Stromal cell of bone marrow (primary cell): Measurements from ENCODE around the gene SEC14L2.
"Not testable (repeated sequence)": the region's sequence is repeated elsewhere in the genome, so short reads cannot be mapped to it uniquely, and the experiment has no call there.

ENCODE experiments used
- DNase-seq: peaks from one replicate; pipeline ENCODE4 v3.0.0-alpha.2; 2012; ENCODE audit warnings: low read depth

SEC14L2 gene

DNA sequence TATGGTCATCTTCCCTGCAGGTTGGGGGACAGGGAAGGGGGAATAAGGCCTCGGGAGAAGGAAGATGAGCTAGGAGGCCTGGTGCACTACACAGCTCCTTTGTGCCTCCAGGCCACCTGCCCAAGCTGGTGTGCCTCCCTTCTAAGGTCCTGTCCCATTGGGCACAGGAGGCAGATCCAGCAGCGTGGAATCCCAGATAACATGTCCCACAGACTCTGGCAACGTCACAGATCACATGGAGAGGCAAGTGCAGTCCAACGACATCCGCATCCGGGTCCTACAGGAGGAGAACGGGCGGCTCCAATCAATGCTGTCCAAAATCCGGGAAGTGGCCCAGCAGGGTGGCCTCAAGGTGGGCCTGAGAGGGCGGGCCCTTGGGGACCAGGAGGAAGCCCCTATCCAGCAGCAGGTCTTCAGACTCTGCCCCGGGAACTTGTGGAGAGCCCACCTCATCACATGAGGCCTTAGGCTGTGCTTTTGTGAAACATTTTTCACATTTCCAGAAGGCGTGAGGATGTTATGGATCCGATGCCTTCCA lies 21.4 kb upstream of the SEC14L2 start:
- no peak for DNase-seq

DNA sequence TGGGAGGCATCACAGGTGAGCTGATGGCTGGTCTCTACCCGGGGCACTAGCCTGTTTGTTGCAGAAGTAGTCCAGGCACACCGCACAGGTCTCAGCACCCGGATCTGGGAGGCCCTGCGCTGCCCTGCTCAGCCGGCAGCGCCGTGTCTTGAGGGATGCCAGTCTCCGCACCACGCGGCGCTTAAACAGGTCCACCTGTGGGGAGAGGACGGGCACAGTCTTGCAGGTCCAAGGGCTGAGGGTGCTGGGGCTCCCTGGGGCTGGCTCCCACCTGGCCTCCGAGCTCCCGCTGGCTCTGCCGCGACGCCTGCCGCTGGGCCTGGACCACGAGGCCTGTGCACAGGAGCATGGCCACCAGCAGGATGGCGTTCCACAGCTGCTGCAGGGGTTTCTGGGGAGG lies 16.8 kb upstream of the SEC14L2 start:
- DNase-seq, result no peak

DNA sequence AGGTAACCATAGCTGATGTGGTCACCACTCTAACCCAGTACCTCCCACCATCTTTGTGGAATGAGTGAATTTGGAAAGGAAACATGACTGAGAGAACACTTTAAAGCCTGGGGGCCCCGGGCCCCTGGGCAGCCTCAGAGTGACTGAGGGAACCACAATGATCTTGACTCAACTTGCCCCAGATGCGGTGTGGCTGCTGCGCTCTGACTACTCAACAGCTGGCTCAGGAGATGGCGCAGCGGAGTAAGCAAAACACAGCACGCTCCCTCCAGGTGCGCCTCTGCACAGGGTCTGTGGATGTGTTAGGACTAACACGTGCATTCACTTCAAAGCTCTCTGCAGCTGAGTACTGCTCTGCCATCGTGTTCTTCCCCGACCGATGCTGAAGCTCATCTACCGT lies 15.6 kb upstream of the SEC14L2 start:
- DNase-seq, result no peak

DNA sequence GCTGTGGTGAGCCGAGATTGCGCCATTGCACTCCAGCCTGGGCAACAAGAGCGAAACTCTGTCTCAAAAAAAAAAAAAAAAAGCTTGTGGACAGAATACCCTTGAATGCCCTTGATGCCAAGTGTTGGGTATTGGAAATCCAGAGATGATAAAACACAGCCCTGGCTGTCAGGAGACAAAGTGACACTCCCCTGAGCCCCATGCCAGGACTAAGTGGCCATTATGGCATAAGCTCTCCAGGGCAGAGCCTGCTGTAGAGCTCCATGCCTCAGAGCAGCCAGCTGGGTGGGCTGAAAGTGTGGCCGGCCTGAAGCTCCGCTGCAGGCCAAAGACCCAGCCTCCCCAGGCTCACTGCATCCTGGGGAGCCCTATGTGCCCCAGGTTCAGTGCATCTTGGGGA lies 14.5 kb upstream of the SEC14L2 start:
- DNase-seq, result no peak

DNA sequence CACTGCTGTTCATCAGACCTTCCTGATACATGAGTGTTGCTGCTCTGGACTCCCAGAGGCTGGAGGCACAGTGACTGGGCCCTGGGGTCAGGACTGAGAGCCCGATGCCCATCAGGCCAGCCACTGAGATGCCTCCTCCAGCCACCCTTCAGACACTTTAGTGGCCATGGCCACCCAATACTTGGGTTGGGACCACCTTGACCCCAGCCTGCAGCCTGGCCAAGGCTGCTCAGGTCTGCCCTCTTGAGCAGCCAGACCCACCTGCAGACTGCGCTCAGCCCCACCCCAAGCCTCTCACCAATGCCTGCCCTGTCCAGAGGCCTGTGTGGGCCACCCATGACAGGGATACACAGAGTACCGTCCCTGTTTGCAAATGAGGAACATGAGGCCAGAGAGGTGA lies 13.8 kb upstream of the SEC14L2 start:
- no peak for DNase-seq

DNA sequence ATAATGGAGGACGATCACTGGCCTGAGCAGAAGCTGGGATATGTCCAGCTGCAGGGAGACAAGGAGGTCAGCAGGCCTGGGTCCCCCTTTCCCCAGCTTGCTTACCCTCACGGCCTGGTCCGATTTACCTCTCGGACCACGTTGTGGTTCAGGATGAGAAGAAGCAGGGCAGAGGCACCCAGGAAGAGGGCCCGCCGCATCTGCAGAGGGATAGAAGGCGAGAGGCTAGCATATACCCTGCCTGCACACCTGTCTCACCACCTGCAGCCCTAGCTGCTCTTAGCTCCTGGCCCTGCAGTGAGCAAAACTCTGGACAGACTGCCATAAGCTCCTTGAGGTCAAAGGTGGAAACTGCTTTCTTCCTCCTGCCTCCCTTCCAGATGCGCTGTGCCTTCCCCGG lies 10.9 kb upstream of the SEC14L2 start:
- no peak for DNase-seq

DNA sequence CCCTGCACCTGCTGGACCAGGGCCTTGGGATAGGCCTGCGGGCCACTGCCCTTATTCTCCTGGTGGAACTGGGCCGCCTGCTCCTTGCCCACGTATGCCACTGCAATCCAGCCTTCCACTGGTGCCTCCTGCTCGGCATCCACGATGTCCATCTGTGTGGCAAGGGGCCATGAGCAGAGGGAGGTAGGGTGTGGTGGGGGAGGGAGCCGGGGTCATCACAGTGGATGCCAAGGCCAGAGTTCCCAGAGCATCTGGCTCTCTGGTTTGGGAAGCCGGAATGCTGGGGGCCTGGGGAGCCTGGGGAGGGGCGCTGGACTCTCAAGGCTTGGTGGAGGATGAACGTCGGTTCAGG lies 10.2 kb upstream of the SEC14L2 start:
- no peak for DNase-seq

DNA sequence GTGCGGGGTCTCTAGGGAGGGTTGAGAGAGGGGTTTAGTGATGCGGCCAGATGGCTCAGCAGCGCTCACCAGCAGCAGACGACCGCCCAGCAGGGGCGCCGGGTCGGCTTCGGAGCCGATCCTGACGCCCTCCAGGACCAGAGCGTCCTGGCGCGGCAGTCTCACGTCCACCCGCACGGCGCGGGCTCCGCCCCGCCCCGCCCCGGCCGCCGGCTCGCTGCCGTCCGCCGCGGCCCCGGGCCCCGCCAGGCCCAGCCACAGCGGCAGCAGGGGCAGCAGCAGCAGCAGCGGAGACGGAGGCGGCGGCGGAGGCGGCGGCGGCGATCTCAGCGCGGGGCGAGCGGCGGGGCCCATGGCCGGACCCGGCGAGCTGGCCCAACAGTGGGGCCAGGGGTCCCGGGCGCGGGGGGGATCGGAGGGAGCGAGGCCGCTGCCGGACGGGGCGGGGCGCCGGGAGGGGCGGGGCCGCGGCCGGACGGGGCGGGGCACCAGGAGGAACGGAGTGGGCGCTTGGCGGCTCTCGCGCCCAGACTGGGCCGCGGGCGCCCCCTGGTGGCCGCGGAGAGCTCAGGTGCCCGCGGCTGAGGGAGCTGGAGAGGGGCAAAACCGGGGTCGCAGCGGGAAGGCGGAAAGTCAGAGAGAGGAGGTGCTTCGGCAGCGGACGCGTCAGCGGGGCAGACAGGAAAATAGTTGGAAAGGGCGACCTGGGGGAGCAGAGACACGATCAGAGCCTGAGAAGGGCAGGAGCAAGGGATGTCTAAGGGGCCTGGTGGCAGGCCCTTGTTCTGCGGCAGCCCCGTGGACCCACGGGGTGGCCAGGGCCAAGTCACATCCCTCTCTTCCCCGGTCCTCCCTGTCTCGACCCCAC lies 9.6 kb upstream of the SEC14L2 start, which contains the start of gene RNF215:
RNF215 (minus strand) TSS at position 452 of the 868 bp plus-strand sequence; CDS start at position 354, 98 bp downstream.
- DNase-seq, result peak; percentile 54

DNA sequence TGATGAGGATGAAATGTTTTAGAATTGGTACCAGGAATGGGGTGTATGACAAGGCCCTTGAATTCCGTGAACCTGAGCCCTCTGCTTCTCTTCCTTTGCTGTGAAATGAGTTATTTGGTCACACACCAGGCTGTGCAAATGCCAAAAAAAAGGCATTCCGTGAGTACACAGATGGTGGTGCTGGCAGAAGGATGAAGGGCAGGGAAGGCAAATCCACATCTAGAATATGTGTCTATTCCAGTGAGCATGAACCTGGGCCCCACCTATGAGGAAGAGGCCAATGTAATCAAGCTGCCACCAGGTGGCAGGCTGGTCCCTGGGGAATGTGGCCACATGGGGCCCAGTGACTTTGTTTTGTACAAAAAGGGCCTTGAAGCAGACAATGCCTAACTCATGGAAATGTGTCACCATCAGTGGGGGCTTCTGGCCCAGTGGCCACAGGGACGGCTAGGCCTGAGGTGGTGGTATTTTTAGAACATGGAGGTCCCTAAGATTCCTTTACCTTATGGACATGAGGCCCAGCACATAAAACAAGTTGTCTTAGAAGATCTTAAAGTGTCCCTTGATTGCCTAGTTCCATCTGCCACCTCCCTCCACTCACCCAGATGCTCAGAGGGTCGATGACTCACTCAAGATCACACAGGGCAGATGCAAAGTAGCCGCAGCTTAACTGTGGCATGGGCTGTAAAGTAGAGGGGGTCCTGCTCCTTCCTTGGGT lies 5.7 kb upstream of the SEC14L2 start:
- no peak for DNase-seq

DNA sequence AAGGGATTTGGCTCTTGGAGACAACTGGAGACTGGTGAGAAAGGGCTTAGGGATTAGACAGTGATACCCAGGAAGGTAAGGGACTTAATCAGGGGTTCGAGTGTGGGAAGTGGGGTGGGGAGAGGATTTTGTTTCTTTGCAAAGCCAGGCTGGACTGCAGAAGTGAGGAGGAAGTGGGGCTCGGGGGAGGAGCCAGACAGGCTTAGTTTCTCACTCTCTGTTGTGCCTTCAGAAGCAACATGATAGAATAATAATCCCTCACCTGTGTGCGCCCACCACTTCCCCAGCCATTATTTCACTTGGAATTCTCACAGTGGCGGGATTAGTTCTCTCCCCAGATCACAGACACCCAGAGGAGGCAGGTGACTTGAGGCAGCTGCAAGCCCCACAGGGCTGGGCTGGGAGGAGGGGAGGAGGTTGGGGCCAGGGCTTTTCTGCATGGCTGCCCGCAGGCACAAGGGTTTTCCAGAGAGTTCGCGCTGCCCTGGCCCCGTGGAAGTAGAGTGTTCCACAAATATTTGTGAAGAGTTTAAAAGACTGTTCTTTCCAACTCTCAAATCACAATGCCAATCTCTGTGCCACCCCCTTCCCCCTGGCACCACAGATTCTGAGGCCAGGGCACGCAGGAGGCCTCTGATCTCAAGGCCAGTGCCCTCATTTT lies 4.0 kb upstream of the SEC14L2 start:
- no peak for DNase-seq

DNA sequence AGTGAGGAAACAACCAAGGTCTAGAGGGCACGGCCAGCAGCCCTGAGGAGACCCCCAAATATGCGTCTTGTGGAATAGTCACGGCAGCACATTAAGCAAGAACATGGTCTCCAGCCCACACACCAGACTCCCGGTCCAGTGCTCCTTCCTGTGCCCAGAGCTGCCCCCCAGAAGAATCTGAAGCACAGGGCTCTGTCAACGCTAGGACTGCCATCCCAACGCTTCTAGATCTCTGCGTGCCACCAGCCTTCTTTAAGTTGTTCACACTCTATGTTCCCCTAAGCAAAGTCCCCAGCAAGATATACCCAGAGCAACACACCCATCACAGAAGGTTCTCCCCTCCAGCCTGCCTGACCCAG lies 3.5 kb upstream of the SEC14L2 start:
- no peak for DNase-seq

DNA sequence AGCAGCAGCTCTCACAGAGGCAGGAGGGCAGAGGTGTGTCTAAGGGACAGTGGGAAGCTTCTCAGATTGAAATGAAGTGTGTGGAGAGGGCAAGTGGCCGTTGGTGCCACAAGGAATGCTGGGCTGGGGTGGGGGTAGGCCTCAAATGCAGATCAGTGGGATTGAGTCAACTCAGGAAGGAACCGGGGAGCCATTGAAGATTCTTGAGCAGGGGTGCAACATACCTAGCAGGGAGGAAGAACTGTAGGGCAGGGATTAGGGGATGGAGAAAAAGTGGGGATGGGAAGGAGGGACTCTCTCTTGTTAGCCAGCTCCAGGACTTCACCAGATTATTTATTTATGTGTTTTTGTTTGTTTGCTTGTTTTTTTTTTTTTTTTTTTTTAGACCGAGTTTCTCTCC lies 2.9 kb upstream of the SEC14L2 start:
- DNase-seq, result no peak

DNA sequence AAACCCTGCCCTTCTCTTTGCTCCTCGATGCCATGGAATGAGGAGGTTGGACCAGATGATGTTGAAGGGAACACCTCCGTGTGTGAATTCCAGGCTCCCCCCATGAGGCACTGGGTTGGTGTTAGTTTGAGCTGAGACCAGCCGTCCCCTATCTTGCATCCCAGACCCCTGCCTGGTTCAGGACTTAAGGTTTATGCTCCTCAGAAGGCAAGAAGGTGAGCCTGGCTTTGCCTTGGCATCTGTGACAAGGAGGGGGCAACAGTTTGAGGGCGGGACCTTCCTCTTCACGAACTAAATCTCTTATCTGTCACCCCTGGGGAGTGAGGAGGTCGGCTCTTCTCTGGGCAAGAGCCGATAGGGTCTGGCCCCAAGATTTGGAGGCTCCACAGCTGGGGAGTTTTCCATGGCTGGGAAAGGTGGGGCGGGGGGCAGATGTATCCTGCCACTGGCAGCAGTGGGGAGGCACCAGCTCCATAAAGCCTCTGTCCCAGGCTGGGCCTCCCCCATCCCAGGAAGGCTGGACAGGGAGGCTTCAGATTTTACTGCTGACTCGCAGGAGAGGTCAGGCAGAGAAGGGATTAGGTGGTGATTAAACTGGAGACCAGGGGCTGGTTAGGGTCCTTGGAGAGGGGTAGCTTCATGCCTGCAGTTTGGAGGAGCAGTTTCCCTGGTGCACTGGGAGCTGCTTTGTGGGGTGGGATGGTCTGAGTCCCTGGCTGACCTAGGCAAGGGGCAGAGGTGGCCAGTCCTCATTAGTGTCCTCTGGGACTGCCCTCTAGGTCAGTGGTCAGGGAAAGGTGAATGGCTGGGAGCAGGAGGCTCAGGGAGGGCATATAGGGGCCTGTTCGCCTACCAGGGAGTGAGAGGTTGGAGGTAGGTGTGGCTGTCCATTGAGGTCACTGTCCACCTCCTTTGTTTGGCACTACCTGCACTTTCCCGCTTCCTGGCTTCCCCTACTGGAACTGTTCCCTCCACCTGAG lies 1.1 kb downstream of the SEC14L2 start:
- DNase-seq, result no peak

DNA sequence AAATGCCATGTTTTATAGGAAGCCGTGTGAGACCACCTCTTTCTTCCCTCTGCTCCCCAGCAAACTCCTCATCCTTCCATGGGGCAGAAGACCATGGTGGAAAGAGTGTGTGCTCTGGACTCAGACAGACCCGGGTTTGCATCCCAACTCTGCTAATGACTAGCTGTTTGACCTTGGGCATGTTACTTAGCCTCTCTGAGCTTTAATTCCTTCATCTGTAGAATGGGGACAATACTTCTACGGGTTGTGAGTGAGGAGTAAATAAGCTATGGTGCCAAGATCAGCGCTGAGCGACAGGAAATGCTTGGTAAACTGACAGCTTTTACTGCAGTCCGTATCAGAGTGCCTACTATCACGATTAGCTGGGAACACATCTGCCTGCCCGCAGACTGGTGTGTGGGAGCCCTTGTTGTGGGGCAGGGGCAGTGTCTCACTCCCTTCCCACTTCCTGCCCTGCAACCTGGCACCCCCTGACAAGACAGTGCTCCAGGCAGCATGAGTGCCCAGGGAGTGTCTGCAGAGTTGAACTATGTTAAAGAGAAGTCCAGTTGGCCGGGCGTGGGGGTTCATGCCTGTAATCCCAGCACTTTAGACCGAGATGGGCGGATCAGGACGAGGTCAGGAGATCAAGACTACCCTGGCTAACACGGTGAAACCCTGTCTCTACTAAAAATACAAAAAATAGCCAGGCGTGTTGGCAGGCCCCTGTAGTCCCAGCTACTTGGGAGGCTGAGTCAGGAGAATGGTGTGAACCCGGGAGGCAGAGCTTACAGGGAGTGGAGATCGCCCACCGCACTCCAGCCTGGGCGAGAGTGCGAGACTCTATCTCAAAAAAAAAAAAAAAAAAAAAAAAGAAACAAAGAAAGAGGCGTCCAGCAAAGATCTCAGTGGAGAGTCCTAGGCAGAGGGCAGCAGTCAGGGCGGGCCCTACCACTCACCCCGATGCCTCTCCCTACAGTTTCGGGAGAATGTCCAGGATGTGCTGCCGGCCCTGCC lies 2.2 kb downstream of the SEC14L2 start:
- DNase-seq, result no peak

DNA sequence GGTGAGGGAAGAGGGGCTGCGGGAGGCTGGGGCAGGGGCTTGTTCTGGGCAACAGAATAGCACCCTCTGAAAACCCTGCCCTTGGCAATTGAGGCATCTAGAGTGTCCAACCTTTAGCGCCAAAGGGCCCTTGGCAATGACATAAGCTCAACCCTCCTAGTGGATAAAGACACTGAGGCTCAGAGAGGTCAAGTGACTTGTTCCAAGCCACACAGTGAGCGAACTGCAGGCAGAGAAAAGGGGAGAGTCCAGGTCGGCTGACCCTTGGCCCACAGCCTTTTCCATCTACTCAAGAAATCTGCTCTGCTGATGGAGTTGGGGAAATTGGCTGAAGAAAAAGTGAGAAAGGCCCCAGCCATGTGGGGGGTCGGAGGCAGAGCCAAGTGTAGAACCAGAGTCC lies 2.9 kb downstream of the SEC14L2 start:
- DNase-seq, result no peak

DNA sequence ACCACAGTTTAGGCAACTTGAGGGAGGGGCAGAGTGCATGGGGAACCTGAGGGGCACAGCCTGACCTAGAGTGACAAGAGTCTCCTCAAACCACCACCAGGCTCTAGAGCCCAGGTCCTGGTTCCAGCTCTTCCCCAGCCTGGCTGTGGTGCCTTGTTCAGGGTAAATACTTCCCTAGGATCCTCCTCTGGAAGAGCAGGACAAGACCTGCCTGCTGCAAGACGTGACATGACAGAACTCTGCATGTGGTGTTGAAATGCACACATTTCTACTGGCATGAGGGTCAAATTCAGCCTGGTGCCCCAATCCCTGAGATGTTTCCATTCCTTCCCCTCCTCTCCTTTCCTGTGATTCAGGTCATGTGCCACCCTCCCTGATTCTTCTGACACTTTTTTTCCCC lies 3.3 kb downstream of the SEC14L2 start:
- DNase-seq, result no peak

DNA sequence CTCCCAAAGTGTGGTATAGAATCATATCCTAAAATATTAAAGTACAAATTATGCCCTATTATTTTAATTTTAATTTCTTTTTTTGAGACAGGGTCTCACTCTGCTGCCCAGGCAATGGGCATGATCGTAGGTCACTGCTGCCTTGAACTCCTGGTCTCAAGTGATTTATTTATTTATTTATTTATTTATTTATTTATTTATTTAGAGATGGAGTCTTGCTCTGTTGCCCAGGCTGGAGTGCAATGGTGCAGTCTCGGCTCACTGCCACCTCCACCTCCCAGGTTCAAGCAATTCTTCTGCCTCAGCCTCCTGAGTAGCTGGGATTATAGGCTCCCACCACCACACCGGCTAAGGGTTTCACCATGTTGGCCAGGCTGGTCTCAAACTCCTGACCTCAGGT lies 4.2 kb downstream of the SEC14L2 start:
- not testable (repeated sequence) for DNase-seq

DNA sequence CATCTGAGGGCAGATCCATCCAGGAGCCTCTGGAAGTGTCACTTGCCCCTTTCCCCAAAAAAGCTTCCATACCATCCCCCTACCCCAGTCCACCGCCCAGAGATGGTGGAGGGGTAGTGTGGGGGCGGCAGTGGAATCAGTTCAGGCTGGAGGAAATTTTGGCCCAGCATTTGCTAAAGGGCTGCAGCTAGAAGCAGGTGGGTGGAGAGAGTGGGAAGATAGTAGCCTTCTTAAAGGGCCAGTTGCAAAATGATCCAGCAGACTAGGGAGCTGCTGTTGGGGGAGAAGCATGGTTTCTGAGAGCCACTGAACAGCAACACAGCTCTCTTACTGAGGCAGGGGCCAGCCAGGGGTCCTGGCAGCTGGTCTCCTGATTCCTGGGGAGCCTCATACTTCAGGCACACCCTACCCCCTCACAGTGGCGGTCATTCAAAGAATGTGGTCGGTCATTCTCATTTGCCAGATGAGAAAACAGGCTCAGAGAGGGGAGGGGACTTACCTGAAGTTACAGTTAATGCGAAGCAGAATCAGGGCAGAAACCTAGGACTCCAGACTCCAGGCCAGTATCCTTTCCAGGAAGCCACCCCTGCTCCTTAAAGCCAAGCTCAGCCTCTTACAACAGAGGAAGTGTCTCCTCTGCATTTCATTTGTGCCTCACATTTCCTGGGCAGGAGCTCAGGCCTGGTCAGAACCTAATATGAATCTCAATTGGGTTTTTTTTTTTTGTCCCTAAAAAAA lies 5.4 kb downstream of the SEC14L2 start:
- no peak for DNase-seq

DNA sequence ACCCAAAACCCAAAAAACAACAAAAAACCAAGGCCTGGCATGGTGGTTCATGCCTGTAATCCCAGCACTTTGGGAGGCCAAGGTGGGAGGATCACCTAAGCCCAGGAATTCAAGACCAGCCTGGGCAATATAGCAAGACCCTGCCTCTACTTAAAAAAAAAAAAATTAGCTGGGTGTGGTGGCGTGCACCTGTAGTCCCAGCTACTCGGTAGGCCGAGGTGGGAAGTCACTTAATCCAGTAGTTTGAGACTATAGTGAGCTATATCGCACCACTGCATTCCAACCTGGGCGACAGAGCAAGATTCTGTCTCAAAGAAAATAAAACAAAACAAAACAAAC lies 5.9 kb downstream of the SEC14L2 start:
- DNase-seq, result not testable (repeated sequence)

DNA sequence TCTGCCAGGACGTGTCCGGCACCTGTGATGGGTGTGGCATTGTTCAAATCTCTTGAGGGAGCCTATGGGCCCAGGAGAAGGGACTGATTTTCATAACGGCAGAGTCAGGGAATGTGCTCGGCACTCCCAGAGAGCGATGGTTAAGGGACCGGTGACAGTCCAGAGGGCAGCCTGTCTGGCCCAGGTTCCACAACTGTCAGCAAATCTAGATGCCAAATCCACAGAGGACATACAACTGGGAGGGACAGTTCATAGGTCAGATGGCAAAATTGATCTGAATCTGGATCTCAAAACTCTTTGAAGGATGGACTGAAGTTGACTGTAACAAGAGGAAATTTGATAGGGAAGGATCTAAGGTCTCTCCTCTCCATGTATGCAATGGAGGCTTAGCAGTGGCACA lies 7.5 kb downstream of the SEC14L2 start:
- DNase-seq, result no peak
